ENCODE measurements around the gene EDARADD. TPM values are rescaled to one million over a fixed set of nuclear protein-coding genes. Genes with fewer than 3 reads are reported as not detected.
"Not testable (repeated sequence)": the region's sequence is repeated elsewhere in the genome, so short reads cannot be mapped to it uniquely, and the experiment has no call there.

EDARADD gene
- total RNA-seq, 1 experiment from 2014 or later = 0.15 TPM

DNA sequence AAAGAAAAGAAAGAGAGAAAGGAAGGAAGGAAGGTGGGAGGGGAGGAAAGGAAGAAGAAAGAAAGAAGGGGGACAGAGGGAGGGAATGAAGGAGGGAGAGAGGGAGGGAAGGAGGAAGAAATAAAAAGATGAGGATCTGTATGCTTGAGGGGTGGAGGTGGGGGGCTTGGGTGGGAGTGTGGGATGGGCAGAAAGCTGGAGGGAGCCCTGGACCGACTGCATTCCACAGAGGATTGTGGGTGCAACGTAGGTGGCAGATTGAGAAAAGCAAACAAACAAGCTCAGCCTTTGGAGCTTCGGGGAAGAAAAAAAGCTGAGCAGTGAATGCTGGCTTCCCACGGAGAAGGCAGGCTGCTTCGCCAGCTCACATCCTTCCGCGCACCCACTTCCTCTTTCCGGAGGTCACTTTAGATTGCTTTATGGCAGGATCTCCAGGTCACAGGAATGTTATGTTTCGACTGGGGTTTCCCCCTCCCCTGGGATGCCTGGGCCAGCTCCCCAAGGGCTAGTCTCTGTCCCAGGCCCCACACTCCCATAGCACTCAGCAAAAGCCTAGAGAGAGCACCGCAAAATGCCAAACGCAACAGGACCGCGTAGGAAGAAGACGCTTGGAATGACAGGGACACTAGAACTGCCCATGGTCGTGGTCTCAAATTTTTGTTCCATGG is 109.0 kb downstream of the EDARADD start:
- DNase-seq (ENCODE audit: low spot score) = peak; percentile 68
- intact Hi-C loops (cut with micrococcal nuclease; ENCODE audit: unreplicated experiment) = no loop called here
- TF ChIP-seq EZH2 (IDR thresholded peaks at IDR 0.05; ENCODE audit: borderline replicate concordance, low read depth, low read length, poor library complexity, severe bottlenecking) = no peak
- TF ChIP-seq, protein P1, sequence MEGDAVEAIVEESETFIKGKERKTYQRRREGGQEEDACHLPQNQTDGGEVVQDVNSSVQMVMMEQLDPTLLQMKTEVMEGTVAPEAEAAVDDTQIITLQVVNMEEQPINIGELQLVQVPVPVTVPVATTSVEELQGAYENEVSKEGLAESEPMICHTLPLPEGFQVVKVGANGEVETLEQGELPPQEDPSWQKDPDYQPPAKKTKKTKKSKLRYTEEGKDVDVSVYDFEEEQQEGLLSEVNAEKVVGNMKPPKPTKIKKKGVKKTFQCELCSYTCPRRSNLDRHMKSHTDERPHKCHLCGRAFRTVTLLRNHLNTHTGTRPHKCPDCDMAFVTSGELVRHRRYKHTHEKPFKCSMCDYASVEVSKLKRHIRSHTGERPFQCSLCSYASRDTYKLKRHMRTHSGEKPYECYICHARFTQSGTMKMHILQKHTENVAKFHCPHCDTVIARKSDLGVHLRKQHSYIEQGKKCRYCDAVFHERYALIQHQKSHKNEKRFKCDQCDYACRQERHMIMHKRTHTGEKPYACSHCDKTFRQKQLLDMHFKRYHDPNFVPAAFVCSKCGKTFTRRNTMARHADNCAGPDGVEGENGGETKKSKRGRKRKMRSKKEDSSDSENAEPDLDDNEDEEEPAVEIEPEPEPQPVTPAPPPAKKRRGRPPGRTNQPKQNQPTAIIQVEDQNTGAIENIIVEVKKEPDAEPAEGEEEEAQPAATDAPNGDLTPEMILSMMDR (conservative IDR thresholded peaks at IDR 0.05; ENCODE audit: low read depth, low read length) = no peak
- H3K36me3 ChIP-seq (ENCODE audit: insufficient read depth, low read length, poor library complexity, severe bottlenecking) = no peaks in the 10 kb centered on the region
- H3K9me3 ChIP-seq (ENCODE audit: low read depth, low read length, poor library complexity, severe bottlenecking) = no peaks in the 10 kb centered on the region
- no peaks in the 10 kb centered on the region for H3K27me3 ChIP-seq (replicated peaks; ENCODE audit: insufficient read depth, low read depth, low read length, poor library complexity)
- POLR2A ChIA-PET (ENCODE audit: low non-redundant PET) = interaction anchor here (0.6 kb wide), 1 partner anchor 91 kb away, joined by 3 read pairs; no protein-coding TSS in a partner anchor
- H3K4me1 ChIP-seq (ENCODE audit: insufficient read depth, low read length, poor library complexity, severe bottlenecking) = peaks cover 18% of the 10 kb centered on the region
- H3K27ac ChIP-seq (ENCODE audit: low read depth, low read length, poor library complexity, severe bottlenecking) = peak overlapping the region; percentile 67
- CTCF ChIA-PET = no interaction called here
- H3K4me3 ChIP-seq (ENCODE audit: low read depth, low read length, poor library complexity, severe bottlenecking) = peak overlapping the region; percentile 12
- no TSS peak for BruUV-seq (replicated peaks)

DNA sequence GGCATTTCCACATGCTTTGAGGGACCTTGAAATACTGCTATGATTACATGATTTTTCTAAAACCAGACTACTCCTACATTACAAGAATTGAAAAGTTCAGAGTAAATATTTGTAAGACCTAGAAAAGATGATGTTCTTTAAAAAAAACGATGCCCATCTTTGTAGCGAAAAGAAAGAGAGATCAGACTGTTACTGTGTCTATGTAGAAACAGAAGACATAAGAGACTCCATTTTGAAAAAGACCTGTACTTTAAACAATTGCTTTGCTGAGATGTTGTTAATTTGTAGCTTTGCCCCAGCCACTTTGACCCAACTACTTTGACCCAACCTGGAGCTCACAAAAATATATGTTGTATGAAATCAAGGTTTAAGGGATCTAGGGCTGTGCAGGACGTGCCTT is 110.3 kb downstream of the EDARADD start:
- H3K36me3 ChIP-seq (ENCODE audit: insufficient read depth, low read length, poor library complexity, severe bottlenecking); intact Hi-C loops (cut with micrococcal nuclease; ENCODE audit: unreplicated experiment); BruUV-seq (replicated peaks); H3K27me3 ChIP-seq (replicated peaks; ENCODE audit: insufficient read depth, low read depth, low read length, poor library complexity); H3K4me3 ChIP-seq (ENCODE audit: low read depth, low read length, poor library complexity, severe bottlenecking); DNase-seq (ENCODE audit: low spot score); H3K27ac ChIP-seq (ENCODE audit: low read depth, low read length, poor library complexity, severe bottlenecking); CTCF ChIA-PET; POLR2A ChIA-PET (ENCODE audit: low non-redundant PET); H3K9me3 ChIP-seq (ENCODE audit: low read depth, low read length, poor library complexity, severe bottlenecking): not testable (repeated sequence)
- H3K4me1 ChIP-seq (ENCODE audit: insufficient read depth, low read length, poor library complexity, severe bottlenecking) = peaks cover 18% of the 10 kb centered on the region

DNA sequence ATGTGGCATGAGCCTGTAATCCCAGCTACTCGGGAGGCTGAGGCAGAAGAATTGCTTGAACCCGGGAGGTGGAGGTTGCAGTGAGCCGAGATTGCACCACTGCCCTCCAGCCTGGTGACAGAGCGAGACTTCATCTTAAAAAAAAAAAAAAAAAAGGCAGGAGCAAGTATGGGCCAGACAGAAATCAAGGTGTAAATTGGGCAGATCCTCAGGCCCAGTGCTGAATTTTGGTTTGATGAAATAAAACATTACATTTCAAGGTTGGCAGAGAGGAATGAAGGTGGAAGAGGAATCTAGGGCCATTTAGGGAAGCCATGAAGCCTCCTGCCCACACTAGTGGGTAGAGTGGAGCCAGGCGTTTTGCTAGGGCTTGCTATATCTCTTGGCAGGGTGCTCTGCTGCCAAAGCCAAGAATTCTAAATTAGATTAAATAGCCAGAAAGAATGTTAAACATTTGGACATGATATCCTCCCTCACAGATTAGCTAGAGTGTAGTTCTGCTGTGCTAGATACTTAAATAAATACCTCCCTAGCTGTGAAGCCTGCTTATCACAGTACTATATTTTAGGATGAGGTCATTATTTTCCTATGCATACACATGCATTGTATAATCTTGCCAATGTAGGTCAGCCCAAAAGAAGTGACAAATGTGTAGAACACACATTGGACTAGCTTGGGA is 113.1 kb downstream of the EDARADD start:
- CTCF ChIA-PET = no interaction called here

More for the DNA sequence above, 113.1 kb downstream of the EDARADD start:
- POLR2A ChIA-PET (ENCODE audit: low non-redundant PET) = no interaction called here
- H3K27ac ChIP-seq (ENCODE audit: low read depth, low read length, poor library complexity, severe bottlenecking) = no peak overlapping the region
- H3K36me3 ChIP-seq (ENCODE audit: insufficient read depth, low read length, poor library complexity, severe bottlenecking) = no peaks in the 10 kb centered on the region
- H3K4me3 ChIP-seq (ENCODE audit: low read depth, low read length, poor library complexity, severe bottlenecking) = no peak overlapping the region
- no peaks in the 10 kb centered on the region for H3K9me3 ChIP-seq (ENCODE audit: low read depth, low read length, poor library complexity, severe bottlenecking)
- peaks cover 18% of the 10 kb centered on the region for H3K4me1 ChIP-seq (ENCODE audit: insufficient read depth, low read length, poor library complexity, severe bottlenecking)
- intact Hi-C loops (cut with micrococcal nuclease; ENCODE audit: unreplicated experiment) = no loop called here
- no TSS peak for BruUV-seq (replicated peaks)
- TF ChIP-seq, protein P1 (conservative IDR thresholded peaks at IDR 0.05; ENCODE audit: low read depth, low read length) = no peak
- H3K27me3 ChIP-seq (replicated peaks; ENCODE audit: insufficient read depth, low read depth, low read length, poor library complexity) = no peaks in the 10 kb centered on the region
- peak; percentile 76 for DNase-seq (ENCODE audit: low spot score)

All from A673 (cell line).